HUES6 (cell line): ENCODE data around the gene TCF25.

Experiments
- H3K27ac ChIP-seq: 2 replicates; pipeline ENCODE4 v1.7.0; 2013; ENCODE audit warnings: low read depth, mild to moderate bottlenecking, low read length, inconsistent platforms
- H3K27me3 ChIP-seq: 2 replicates; pipeline ENCODE4 v1.6.1; 2013; ENCODE audit warnings: low read length; ENCODE audit not compliant: control insufficient read depth, insufficient read depth
- H3K36me3 ChIP-seq: 2 replicates; pipeline ENCODE4 v1.6.1; 2013; ENCODE audit warnings: low read length; ENCODE audit not compliant: control insufficient read depth, insufficient read depth
- H3K4me1 ChIP-seq: 2 replicates; pipeline ENCODE4 v1.6.1; 2013; ENCODE audit warnings: low read length; ENCODE audit not compliant: control insufficient read depth, insufficient read depth
- H3K4me3 ChIP-seq: 2 replicates; pipeline ENCODE4 v1.5.1; 2013; ENCODE audit warnings: low read depth, low read length
- H3K9ac ChIP-seq: one replicate; pipeline ENCODE4 v1.6.1; 2013; ENCODE audit warnings: mild to moderate bottlenecking, low read length
- H3K9me3 ChIP-seq: 2 replicates; pipeline ENCODE4 v1.6.1; 2013; ENCODE audit warnings: low read depth, low read length; ENCODE audit not compliant: control insufficient read depth, insufficient read depth

The TCF25 gene

GRCh38 chr16:89956505-89957215, 83.3 kb downstream of the TCF25 start:
- no peaks in the 10 kb centered on the region for H3K9me3 ChIP-seq
- no peaks in the 10 kb centered on the region for H3K27me3 ChIP-seq
- no peak overlapping the region for H3K27ac ChIP-seq
- 0 out of 2 replicates have a peak, but pooled peaks cover 4% of the 10 kb centered on the region for H3K4me1 ChIP-seq
- H3K4me3 ChIP-seq: no peak overlapping the region
- H3K9ac ChIP-seq: no peak overlapping the region
- peaks cover 55% of the 10 kb centered on the region for H3K36me3 ChIP-seq

- Histone ChIP-seq H3K36me3 (peaks cover 55% of the 10 kb centered on the region), H3K4me3 (no peak overlapping the region)
These were observed 83.9 kb downstream of the TCF25 start for GRCh38 chr16:89957216-89957785.

DNA sequence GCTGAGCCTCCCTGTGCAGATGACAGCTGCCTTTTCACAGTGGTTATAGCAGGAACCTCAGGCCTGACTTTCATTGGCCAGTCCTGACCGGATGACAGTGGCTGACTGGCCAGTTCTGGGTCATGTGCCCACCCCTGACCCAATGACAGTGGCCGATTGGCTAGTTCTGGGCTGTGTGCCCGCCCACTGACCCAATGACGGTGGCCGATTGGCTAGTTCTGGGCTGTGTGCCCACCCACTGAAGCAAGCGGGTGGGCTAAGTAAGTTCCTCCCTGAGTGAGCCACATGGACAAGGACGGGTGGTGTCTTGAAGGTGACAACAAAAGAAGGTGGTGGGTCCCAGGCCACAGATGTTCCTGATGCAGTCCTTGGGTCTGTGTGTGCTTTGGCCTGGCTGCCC, 84.7 kb downstream of the TCF25 start:
- Histone ChIP-seq H3K36me3 (peaks cover 55% of the 10 kb centered on the region), H3K4me3 (no peak overlapping the region), H3K4me1 (0 out of 2 replicates have a peak, but pooled peaks cover 4% of the 10 kb centered on the region), H3K9me3 (no peaks in the 10 kb centered on the region), H3K27ac (no peak overlapping the region), H3K27me3 (no peaks in the 10 kb centered on the region), H3K9ac (peak overlapping the region; percentile 24)

More at GRCh38 chr16:89957216-89957785, 83.9 kb downstream of the TCF25 start:
- Histone ChIP-seq H3K27ac (no peak overlapping the region), H3K9me3 (no peaks in the 10 kb centered on the region), H3K27me3 (no peaks in the 10 kb centered on the region), H3K9ac (peak overlapping the region; percentile 24), H3K4me1 (0 out of 2 replicates have a peak, but pooled peaks cover 4% of the 10 kb centered on the region)

- H3K9me3 ChIP-seq: no peaks in the 10 kb centered on the region
- H3K36me3 ChIP-seq: peaks cover 57% of the 10 kb centered on the region
- 0 out of 2 replicates have a peak, but pooled peaks cover 4% of the 10 kb centered on the region for H3K4me1 ChIP-seq
- H3K27ac ChIP-seq: no peak overlapping the region
- H3K4me3 ChIP-seq: no peak overlapping the region
- H3K9ac ChIP-seq: no peak overlapping the region
- no peaks in the 10 kb centered on the region for H3K27me3 ChIP-seq
These were observed 85.2 kb downstream of the TCF25 start for GRCh38 chr16:89958596-89958995.

- Histone ChIP-seq H3K27me3 (no peaks in the 10 kb centered on the region), H3K27ac (no peak overlapping the region), H3K9me3 (no peaks in the 10 kb centered on the region), H3K9ac (no peak overlapping the region), H3K36me3 (peaks cover 56% of the 10 kb centered on the region), H3K4me1 (no peaks in the 10 kb centered on the region), H3K4me3 (no peak overlapping the region)
These were observed 87.6 kb downstream of the TCF25 start for GRCh38 chr16:89960966-89961365.
